ENCODE results near the gene MSANTD1. TPM values are rescaled to one million over a fixed set of nuclear protein-coding genes. Genes with fewer than 3 reads are reported as not detected.

The MSANTD1 gene
- total RNA-seq, 1 experiment from 2014 or later: 0.71 TPM

- Histone ChIP-seq H2AFZ (ENCODE audit: low read depth, low read length, poor library complexity, severe bottlenecking) (no peak overlapping the region), H3K4me1 (ENCODE audit: control insufficient read depth in 1 of 2, insufficient read depth in 2 of 2, low read length in 2 of 2) (no peaks in the 10 kb centered on the region), H3K36me3 (ENCODE audit: control insufficient read depth in 1 of 2, insufficient read depth in 2 of 2, low read length in 2 of 2) (no peaks in the 10 kb centered on the region), H4K20me1 (ENCODE audit: insufficient read depth) (no peaks in the 10 kb centered on the region), H3K4me3 (replicated peaks in 1 of 2; ENCODE audit: low read depth in 1 of 2, low read length in 2 of 2) (no peak overlapping the region), H3K9ac (ENCODE audit: low read length) (no peak overlapping the region), H3K9me2 (ENCODE audit: insufficient read depth) (no peaks in the 10 kb centered on the region), H3K27ac (ENCODE audit: low read depth, low read length) (no peak overlapping the region), H3K27me3 (ENCODE audit: insufficient read depth, low read length) (0 out of 2 replicates have a peak, but pooled peaks cover 4% of the 10 kb centered on the region), H3K4me2 (ENCODE audit: low read length) (no peak overlapping the region), H3K9me3 (ENCODE audit: control insufficient read depth in 1 of 2, insufficient read depth in 1 of 2, low read depth in 1 of 2, low read length in 2 of 2) (no peaks in the 10 kb centered on the region), H3K79me2 (ENCODE audit: insufficient read depth, low read length) (no peaks in the 10 kb centered on the region)
- ChIA-PET POLR2A (no interaction called here), CTCF (no interaction called here), RAD21 (ENCODE audit: low non-redundant PET in 1 of 2, low total read pairs in 2 of 2, uncharacterized antibody in 2 of 2, unreplicated experiment in 2 of 2) (no interaction called here)
- TF ChIP-seq EGR1 (IDR thresholded peaks at IDR 0.05; ENCODE audit: low read depth) (no peak), SIN3A (IDR thresholded peaks at IDR 0.05; ENCODE audit: low read depth) (no peak), ZNF274 (IDR thresholded peaks at IDR 0.05; ENCODE audit: low read depth, low read length) (no peak), YY1 (IDR thresholded peaks at IDR 0.05; ENCODE audit: extremely low read depth, insufficient replicate concordance, low read depth, low read length) (no peak), TCF7L2 (IDR thresholded peaks at IDR 0.05; ENCODE audit: borderline replicate concordance, extremely low read depth, insufficient read depth, insufficient read length) (no peak), JUND (IDR thresholded peaks at IDR 0.05) (no peak), EZH2phosphoT487 (IDR thresholded peaks at IDR 0.05; ENCODE audit: borderline replicate concordance) (no peak), MAX (IDR thresholded peaks at IDR 0.05) (no peak), ZFX (IDR thresholded peaks at IDR 0.05) (no peak), REST (IDR thresholded peaks at IDR 0.05; ENCODE audit: low read depth) (no peak), ELF1 (IDR thresholded peaks at IDR 0.05; ENCODE audit: borderline replicate concordance, low read depth) (no peak), CEBPB (IDR thresholded peaks at IDR 0.05; ENCODE audit: low read depth) (no peak), ZBTB33 (IDR thresholded peaks at IDR 0.05; ENCODE audit: extremely low read depth, insufficient replicate concordance, low read length) (no peak), CTCF (IDR thresholded peaks at IDR 0.05 in 2 of 3, conservative IDR thresholded peaks at IDR 0.05 in 1 of 3; ENCODE audit: borderline replicate concordance in 1 of 3, insufficient read depth in 1 of 3, low read depth in 2 of 3, low read length in 2 of 3) (no peak), SRF (IDR thresholded peaks at IDR 0.05; ENCODE audit: low read depth) (no peak), SP1 (IDR thresholded peaks at IDR 0.05; ENCODE audit: low read depth) (no peak), POLR2AphosphoS5 (IDR thresholded peaks at IDR 0.05; ENCODE audit: low read depth, low read length) (no peak), ATF3 (IDR thresholded peaks at IDR 0.05) (no peak), RAD21 (IDR thresholded peaks at IDR 0.05; ENCODE audit: low read depth) (no peak)
- ATAC-seq (no peak), DNase-seq (ENCODE audit: low read depth, low spot score) (no peak)
- BruUV-seq (replicated peaks): no TSS peak
- intact Hi-C loops (cut with micrococcal nuclease): no loop called here
Measured at GRCh38 chr4:3268395-3269104, 19.6 kb downstream of the MSANTD1 start.

Measured in HCT116 (cell line).